ENCODE results near the gene SPEN.

The SPEN gene

DNA sequence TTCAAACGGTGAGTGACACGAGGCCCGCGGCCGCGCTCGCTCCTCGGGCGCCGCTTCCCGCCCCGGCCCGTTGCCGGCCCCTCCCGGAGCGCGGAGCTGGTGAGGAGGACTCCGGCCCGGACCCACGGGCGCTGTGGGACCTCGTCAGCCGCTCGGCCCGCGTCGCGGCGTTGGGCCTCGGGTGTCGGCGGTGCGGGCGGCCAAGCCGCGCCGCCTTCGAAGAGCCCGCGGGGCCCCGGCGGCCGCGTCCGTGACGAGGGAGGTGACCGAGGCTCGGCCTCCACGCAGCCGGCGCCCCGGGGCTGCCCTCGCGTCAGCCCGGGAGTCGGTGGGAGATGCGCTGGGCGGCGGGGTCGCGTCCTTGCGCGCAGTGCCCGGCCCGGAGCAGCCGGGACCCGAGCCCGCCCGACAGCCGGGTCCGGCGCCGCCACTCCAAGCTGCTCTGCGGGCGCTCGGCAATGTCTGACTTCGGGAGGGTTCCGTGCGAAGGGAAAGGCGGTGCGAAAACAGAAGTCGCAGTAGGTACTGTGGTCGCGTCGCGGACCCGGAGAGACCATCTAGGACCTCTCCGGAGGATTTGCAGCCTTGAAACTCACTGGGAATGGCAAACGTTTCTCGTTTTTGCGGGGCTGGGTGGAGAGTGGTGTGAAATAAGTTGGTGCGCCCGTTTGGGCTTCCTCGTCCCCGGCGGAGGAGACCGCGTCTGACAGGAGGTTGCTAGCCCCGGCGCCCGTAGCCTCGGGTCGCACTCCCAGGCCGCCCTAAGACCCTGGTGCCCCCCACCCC, 829 bp downstream of the SPEN start:
- DNase-seq (ENCODE audit: low spot score): no peak
- TF ChIP-seq, protein P1, sequence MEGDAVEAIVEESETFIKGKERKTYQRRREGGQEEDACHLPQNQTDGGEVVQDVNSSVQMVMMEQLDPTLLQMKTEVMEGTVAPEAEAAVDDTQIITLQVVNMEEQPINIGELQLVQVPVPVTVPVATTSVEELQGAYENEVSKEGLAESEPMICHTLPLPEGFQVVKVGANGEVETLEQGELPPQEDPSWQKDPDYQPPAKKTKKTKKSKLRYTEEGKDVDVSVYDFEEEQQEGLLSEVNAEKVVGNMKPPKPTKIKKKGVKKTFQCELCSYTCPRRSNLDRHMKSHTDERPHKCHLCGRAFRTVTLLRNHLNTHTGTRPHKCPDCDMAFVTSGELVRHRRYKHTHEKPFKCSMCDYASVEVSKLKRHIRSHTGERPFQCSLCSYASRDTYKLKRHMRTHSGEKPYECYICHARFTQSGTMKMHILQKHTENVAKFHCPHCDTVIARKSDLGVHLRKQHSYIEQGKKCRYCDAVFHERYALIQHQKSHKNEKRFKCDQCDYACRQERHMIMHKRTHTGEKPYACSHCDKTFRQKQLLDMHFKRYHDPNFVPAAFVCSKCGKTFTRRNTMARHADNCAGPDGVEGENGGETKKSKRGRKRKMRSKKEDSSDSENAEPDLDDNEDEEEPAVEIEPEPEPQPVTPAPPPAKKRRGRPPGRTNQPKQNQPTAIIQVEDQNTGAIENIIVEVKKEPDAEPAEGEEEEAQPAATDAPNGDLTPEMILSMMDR (IDR thresholded peaks at IDR 0.05; ENCODE audit: extremely low read depth, missing control alignments): no peak

GRCh38 chr1:15848929-15849774, 1.6 kb downstream of the SPEN start:
- TF ChIP-seq, protein P1 (IDR thresholded peaks at IDR 0.05; ENCODE audit: extremely low read depth, missing control alignments): no peak
- no peak for DNase-seq (ENCODE audit: low spot score)

GRCh38 chr1:15849775-15850324, 2.3 kb downstream of the SPEN start:
- DNase-seq (ENCODE audit: low spot score): no peak
- TF ChIP-seq, protein P1 (IDR thresholded peaks at IDR 0.05; ENCODE audit: extremely low read depth, missing control alignments): no peak

DNA sequence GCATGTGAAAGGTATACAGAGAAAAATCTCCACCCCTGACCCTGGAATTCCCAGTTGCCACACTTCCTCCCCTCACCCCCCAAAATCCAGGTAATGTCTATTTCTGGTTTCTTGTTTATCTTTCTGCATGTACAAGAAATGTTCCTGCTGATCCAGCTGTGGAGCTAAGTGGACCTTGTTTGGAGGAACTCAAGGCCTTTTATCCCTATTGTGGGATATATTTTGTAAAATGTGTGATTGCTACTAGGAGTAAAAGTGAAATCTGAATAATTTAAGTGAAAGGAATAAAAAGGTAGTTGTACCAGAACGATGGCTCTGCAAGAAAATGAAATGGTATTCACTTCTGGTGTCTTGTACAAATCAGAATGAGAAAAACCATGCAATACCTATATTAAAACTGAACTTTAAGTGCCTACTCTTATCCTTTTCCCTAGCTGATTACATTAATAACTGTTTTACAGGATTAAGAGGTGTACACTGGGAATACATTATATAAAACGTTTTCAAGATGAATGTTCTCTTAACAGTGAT, 3.0 kb downstream of the SPEN start:
- TF ChIP-seq, protein P1 (IDR thresholded peaks at IDR 0.05; ENCODE audit: extremely low read depth, missing control alignments): no peak
- DNase-seq (ENCODE audit: low spot score): no peak

DNA sequence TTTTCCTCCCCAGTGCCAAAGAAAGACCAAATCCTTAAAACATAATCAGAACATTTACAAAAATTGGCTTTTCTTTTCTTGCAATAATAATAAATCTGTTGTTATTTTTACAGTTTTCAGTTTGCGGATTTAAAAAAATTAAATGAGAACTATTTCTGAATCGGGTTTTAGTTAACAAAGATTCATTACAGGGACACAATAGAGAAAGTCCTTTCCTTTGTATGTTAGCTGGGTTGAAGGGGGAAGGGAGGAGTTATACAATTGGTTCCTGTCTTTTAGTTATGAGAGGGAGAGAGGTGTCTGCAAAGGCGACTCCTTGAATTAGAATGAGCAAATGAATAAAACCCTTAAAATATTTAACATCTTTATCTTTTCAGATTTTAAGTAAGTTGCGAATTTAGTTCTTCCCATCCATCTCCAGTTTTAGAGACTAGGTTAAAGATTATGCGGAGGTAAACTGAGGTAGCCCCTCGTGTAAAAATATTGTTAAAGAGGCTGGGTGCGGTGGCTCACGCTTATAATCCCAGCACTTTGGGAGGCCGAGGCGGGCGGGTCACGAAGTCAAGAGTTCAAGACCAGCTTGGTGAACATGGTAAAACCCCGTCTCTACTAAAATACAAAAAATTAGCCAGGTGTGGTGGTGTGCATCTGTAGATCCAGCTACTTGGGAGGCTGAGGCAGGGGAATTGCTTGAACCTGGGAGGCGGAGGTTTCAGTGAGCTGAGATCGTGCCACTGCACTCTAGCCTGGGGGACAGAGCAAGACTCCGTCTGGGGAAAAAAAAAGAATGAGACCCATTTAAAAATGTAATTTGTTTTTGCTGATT, 3.9 kb downstream of the SPEN start:
- TF ChIP-seq, protein P1 (IDR thresholded peaks at IDR 0.05; ENCODE audit: extremely low read depth, missing control alignments): no peak
- no peak for DNase-seq (ENCODE audit: low spot score)

GRCh38 chr1:15852036-15852827, 4.7 kb downstream of the SPEN start:
- DNase-seq (ENCODE audit: low spot score): no peak
- TF ChIP-seq, protein P1 (IDR thresholded peaks at IDR 0.05; ENCODE audit: extremely low read depth, missing control alignments): no peak

Measured in GM20000 (cell line).